ENCODE measurements around the gene FGGY. TPM values are rescaled to one million over a fixed set of nuclear protein-coding genes. Genes with fewer than 3 reads are reported as not detected.

FGGY gene
- total RNA-seq, 2 donors from 2014 or later: 14.1 to 14.8 TPM

- H3K4me1 ChIP-seq (ENCODE audit: control insufficient read depth, insufficient read depth, low read length): peaks cover 2% of the 10 kb centered on the region
- TF ChIP-seq, protein P1, sequence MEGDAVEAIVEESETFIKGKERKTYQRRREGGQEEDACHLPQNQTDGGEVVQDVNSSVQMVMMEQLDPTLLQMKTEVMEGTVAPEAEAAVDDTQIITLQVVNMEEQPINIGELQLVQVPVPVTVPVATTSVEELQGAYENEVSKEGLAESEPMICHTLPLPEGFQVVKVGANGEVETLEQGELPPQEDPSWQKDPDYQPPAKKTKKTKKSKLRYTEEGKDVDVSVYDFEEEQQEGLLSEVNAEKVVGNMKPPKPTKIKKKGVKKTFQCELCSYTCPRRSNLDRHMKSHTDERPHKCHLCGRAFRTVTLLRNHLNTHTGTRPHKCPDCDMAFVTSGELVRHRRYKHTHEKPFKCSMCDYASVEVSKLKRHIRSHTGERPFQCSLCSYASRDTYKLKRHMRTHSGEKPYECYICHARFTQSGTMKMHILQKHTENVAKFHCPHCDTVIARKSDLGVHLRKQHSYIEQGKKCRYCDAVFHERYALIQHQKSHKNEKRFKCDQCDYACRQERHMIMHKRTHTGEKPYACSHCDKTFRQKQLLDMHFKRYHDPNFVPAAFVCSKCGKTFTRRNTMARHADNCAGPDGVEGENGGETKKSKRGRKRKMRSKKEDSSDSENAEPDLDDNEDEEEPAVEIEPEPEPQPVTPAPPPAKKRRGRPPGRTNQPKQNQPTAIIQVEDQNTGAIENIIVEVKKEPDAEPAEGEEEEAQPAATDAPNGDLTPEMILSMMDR (conservative IDR thresholded peaks at IDR 0.05): no peak
- H3K27me3 ChIP-seq (ENCODE audit: control insufficient read depth, insufficient read depth, low read length, poor library complexity, severe bottlenecking): no peaks in the 10 kb centered on the region
- 90% methylated on average over 2 to 3 of the region's 3 CpGs for WGBS, 2 experiments (ENCODE audit: insufficient coverage in 1 of 2, insufficient read length in 1 of 2)
- no peak overlapping the region for H3K4me3 Mint-ChIP-seq
- H3K27ac Mint-ChIP-seq: no peak overlapping the region
- H3K9me3 ChIP-seq (ENCODE audit: control insufficient read depth, low read length): no peaks in the 10 kb centered on the region
- no peak for DNase-seq
- H3K9ac ChIP-seq (ENCODE audit: extremely low read depth, low read length, poor library complexity, severe bottlenecking): no peak overlapping the region
- no peaks in the 10 kb centered on the region for H3K27me3 Mint-ChIP-seq (ENCODE audit: insufficient read depth)
- no peak overlapping the region for H3K4me3 ChIP-seq (ENCODE audit: low read length)
- no peak overlapping the region for H3K27ac ChIP-seq (ENCODE audit: low read depth, low read length)
- H3K36me3 Mint-ChIP-seq (ENCODE audit: low read depth): peaks cover 3% of the 10 kb centered on the region
- no peaks in the 10 kb centered on the region for H3K36me3 ChIP-seq (ENCODE audit: control insufficient read depth, insufficient read depth, low read length)
- H3K9me3 Mint-ChIP-seq: peaks cover 11% of the 10 kb centered on the region
- peaks cover 8% of the 10 kb centered on the region for H3K4me1 Mint-ChIP-seq
Observed at GRCh38 chr1:59617434-59617833, 320.5 kb downstream of the FGGY start.

DNA sequence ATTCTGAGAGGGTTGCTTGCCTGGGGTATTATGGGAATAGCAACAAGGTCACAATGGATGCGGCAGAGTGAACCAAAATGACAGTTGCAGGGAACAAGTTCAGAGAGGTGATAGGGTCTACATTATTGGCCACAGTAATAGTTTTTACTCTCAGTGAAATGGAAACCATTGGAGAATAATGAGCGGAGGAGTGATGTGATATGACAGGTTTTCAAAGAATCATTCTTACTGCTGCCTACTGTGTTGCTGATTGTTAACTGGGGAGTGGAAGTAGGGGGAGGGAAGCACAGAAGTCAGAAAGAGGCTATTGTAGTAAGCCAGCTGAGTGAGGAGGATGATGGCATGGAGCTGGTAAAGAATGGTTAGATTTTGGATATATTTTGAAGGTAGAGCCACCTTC is 322.7 kb downstream of the FGGY start:
- no peak overlapping the region for H3K4me3 Mint-ChIP-seq
- Histone ChIP-seq H3K9ac (ENCODE audit: extremely low read depth, low read length, poor library complexity, severe bottlenecking) (no peak overlapping the region), H3K9me3 (ENCODE audit: control insufficient read depth, low read length) (no peaks in the 10 kb centered on the region), H3K36me3 (ENCODE audit: control insufficient read depth, insufficient read depth, low read length) (no peaks in the 10 kb centered on the region), H3K4me1 (ENCODE audit: control insufficient read depth, insufficient read depth, low read length) (peaks cover 2% of the 10 kb centered on the region), H3K4me3 (ENCODE audit: low read length) (no peak overlapping the region), H3K27ac (ENCODE audit: low read depth, low read length) (no peak overlapping the region), H3K27me3 (ENCODE audit: control insufficient read depth, insufficient read depth, low read length, poor library complexity, severe bottlenecking) (no peaks in the 10 kb centered on the region)
- peaks cover 8% of the 10 kb centered on the region for H3K4me1 Mint-ChIP-seq
- no peak overlapping the region for H3K27ac Mint-ChIP-seq
- TF ChIP-seq, protein P1 (conservative IDR thresholded peaks at IDR 0.05): no peak
- no peak for DNase-seq
- peaks cover 8% of the 10 kb centered on the region for H3K9me3 Mint-ChIP-seq
- 90 to 96% methylated on average over 2 of the region's 2 CpGs for WGBS, 2 experiments (ENCODE audit: insufficient coverage in 1 of 2, insufficient read length in 1 of 2)
- no peaks in the 10 kb centered on the region for H3K36me3 Mint-ChIP-seq (ENCODE audit: low read depth)
- H3K27me3 Mint-ChIP-seq (ENCODE audit: insufficient read depth): no peaks in the 10 kb centered on the region

DNA sequence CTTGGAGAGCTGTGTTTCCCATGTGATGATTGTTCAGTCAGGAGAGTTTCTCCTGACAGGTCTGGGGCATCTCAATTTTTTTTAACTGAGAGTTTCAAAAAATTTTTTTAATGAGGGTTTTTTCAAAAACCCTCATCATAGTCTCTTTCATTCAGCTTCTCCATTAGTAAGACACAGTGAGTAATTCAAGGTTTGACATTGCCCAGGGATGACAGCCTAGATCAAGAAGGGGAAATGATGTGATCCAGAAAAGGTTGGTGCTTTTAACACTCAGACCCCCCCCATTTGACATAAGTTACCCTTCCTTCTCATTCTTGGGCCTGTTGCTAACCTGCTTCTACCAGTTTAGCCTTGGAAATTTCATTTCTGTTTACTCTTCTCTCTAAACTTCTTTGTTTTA is 328.5 kb downstream of the FGGY start:
- H3K9me3 Mint-ChIP-seq: no peaks in the 10 kb centered on the region
- Histone ChIP-seq H3K9me3 (ENCODE audit: control insufficient read depth, low read length) (no peaks in the 10 kb centered on the region), H3K36me3 (ENCODE audit: control insufficient read depth, insufficient read depth, low read length) (no peaks in the 10 kb centered on the region), H3K27me3 (ENCODE audit: control insufficient read depth, insufficient read depth, low read length, poor library complexity, severe bottlenecking) (no peaks in the 10 kb centered on the region), H3K27ac (ENCODE audit: low read depth, low read length) (no peak overlapping the region), H3K4me3 (ENCODE audit: low read length) (no peak overlapping the region), H3K4me1 (ENCODE audit: control insufficient read depth, insufficient read depth, low read length) (no peaks in the 10 kb centered on the region), H3K9ac (ENCODE audit: extremely low read depth, low read length, poor library complexity, severe bottlenecking) (no peak overlapping the region)
- no peak overlapping the region for H3K4me3 Mint-ChIP-seq
- H3K27me3 Mint-ChIP-seq (ENCODE audit: insufficient read depth): no peaks in the 10 kb centered on the region
- no peaks in the 10 kb centered on the region for H3K36me3 Mint-ChIP-seq (ENCODE audit: low read depth)
- H3K4me1 Mint-ChIP-seq: no peaks in the 10 kb centered on the region
- H3K27ac Mint-ChIP-seq: no peak overlapping the region
- DNase-seq: no peak
- TF ChIP-seq, protein P1 (conservative IDR thresholded peaks at IDR 0.05): no peak

Data from endodermal cell (in vitro differentiated cells).